Activated CD4-positive, alpha-beta T cell treated with anti-CD3 and anti-CD28 coated beads, Interleukin-2, amount 50 U/mL, for 24 hours (primary cell): ENCODE results near the gene WWTR1.

Experiments used
- DNase-seq, 2 donors: peaks; one replicate each; pipeline ENCODE4 v3.0.0-alpha.2; 2020; ENCODE audit warnings: low read depth in 1 of 2, low spot score in 1 of 2

Gene WWTR1

DNA sequence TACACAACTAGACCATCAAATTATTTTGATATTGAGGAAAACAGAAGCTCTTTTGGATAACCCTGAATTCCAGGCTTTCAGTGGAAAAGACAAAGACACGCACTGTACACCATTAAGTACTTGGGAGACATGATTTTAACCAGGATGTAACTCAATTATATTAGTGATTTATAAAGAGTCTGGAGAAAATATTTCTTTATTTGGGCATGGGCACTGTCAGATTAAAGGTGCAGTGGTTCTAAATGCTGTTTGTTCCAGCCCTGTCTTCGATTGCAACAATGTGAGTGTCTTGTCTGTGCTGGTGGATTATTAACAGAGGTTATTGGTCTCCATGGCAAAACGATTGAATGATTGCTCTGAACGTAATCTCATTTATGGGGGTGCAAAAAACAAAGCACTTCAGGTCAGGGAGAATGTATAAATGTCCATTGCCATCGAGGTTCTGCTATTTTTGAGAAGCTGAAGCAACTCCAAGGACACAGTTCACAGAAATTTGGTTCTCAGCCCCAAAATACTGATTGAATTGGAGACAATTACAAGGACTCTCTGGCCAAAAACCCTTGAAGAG is 183.5 kb downstream of the WWTR1 start, which contains the start of gene TM4SF4:
Gene TM4SF4 (plus strand): TSS at position 448 of the 568 bp plus-strand sequence. CDS start 181 bp downstream, outside the sequence.
- DNase-seq, result no peak

GRCh38 chr3:149473357-149474249 is 184.2 kb downstream of the WWTR1 start:
- DNase-seq, result no peak

DNA sequence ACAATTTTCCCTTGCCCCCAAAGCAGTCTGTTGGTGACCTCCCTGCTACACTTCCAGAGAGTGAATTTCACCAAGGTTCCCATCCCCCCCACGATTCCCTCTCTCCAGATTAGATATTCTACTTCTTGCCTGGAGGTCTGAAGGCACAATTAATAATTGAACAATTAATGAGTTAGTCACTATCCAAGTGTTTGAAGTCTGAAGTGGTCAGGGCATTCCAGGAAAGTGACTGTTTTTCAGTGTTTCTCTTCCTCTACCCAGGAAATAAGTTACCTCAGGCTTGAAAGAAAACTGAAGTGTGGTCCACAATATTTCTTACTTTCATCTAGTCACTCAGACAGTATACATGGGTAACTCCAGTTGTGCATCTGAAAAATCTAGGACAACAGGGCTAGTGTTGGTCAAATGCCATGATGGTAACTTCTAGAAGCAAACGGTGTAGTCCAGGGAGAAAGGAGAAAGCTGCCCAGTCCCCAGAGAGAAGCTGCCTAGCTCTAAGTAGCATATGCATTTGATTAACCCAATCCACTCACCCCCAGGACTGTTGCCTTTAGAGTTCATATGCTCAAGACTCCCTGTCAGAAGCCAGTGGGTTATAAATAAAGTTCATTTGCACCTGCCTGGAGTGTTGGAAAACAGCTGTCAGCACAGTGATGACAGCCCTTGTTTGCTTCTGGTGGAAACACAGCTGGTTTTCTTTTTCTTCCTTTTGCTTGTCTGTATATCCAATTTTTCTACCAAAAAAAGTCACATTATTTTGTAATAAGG is 185.6 kb downstream of the WWTR1 start:
- no peak for DNase-seq

DNA sequence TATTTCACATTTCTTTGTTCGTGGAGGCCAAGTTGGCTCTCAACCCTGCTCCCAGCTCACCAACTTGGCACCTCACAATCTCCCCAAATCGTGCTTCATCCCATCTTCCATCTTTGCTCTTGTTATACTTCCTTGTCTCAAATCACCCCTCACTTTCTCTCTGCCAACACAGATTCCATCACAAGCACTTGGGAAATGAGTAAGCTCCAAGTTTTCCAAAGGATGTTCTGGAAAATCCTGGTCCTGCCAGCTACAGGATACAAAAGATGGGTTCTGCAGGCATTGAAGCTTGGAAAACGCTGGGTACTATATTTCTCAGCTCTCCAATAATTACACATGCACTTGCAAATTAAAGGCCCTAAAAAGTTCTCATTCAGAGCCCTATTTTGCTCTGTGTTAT is 187.4 kb downstream of the WWTR1 start:
- no peak for DNase-seq

DNA sequence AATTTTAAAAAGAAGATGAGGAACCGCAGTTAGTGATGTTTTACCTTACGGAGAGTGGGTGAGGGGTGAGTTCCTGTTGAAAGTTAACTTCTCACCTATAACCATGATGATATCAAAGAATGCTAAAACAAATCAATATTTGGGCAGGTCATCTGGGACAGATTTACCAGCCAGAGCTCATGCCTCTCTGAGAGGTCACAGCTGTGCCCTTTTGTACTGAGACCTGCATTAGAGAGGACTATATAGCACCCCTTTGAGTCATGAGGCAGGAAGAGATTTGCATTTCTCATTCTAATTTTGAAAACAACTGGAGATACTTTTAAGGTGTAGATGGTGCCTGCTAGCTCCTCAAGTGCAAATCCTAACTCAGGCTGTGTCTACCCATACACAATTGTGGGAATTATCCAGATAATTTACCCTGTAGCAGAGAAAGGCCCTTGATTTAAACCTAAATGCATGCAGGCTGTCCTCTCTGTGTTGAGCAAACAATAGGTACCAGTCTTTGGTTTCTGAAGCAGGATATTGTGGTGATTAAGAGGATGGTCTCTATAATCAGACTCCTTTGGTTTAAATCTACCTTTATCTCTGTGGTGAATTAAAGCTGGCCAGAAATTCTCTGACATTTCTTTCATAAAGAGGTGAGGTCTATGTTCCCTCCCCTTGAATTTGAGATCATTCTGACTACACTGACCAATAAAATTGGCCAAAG is 189.2 kb downstream of the WWTR1 start:
- DNase-seq, result no peak
